Small intestine (tissue), 16 donors: ENCODE data around the gene FAM43A. TPM values are rescaled to one million over a fixed set of nuclear protein-coding genes. Genes with fewer than 3 reads are reported as not detected.

Experiments
- DNase-seq, 2 donors: peaks; one replicate each; pipeline versions ENCODE4 v3.0.0 to v3.0.0-alpha.2; 2013
- FAIRE-seq: peaks from 2 replicates; lab custom pipeline; 2012; peaks lifted over from hg19 to GRCh38; lab: Jason Lieb, UNC
- H3K27ac ChIP-seq, 3 donors: one replicate each; pipeline ENCODE4 v1.5.1; 2013; ENCODE audit warnings: low read length in 2 of 3, mild to moderate bottlenecking in 2 of 3, control low read depth in 1 of 3, inconsistent platforms in 1 of 3, low read depth in 1 of 3, moderate library complexity in 1 of 3
- H3K27me3 ChIP-seq, 3 donors: one replicate each; pipeline ENCODE4 v1.6.1; 2013; ENCODE audit warnings: low read length in 3 of 3, inconsistent platforms in 1 of 3; ENCODE audit not compliant: control insufficient read depth in 3 of 3, insufficient read depth in 3 of 3
- H3K36me3 ChIP-seq, 3 donors: one replicate each; pipeline ENCODE4 v1.6.1; 2013; ENCODE audit warnings: low read length in 3 of 3, inconsistent platforms in 1 of 3, low read depth in 1 of 3, mild to moderate bottlenecking in 1 of 3, moderate library complexity in 1 of 3; ENCODE audit not compliant: control insufficient read depth in 3 of 3, insufficient read depth in 2 of 3
- H3K4me1 ChIP-seq, 3 donors: one replicate each; pipeline ENCODE4 v1.6.1; 2013; ENCODE audit warnings: low read length in 2 of 3, inconsistent platforms in 1 of 3, low read depth in 1 of 3, mild to moderate bottlenecking in 1 of 3, moderate library complexity in 1 of 3; ENCODE audit not compliant: control insufficient read depth in 3 of 3, insufficient read depth in 2 of 3
- H3K4me3 ChIP-seq, 3 donors: one replicate each; pipeline ENCODE4 v1.5.1; 2013; ENCODE audit warnings: low read length in 3 of 3, control low read depth in 1 of 3, inconsistent platforms in 1 of 3, low read depth in 1 of 3, mild to moderate bottlenecking in 1 of 3, moderate library complexity in 1 of 3
- H3K9me3 ChIP-seq, 2 donors: one replicate each; pipeline ENCODE4 v1.6.1; 2013; ENCODE audit warnings: low read depth in 1 of 2, low read length in 1 of 2; ENCODE audit not compliant: control insufficient read depth in 2 of 2, insufficient read depth in 1 of 2
- WGBS, 3 donors: extraction: QIAGEN DNeasy Blood & Tissue Kit; methylation state at CpG; one replicate each; pipeline ENCODE4 v1.1.7; 2013; 5-methylcytosine and 5-hydroxymethylcytosine counted together
- long read RNA-seq, 10 donors: transcript quantifications; one replicate each; lab custom pipeline, GENCODE V29; 2026
- polyA plus RNA-seq, 4 donors: library from polyadenylated mRNA; stranded (reverse) in 3 of 4; unstranded in 1 of 4; fragments of 200-250 nt in 3 of 4; fragments of 120-200 nt in 1 of 4; gene quantifications; one replicate each; pipeline versions ENCODE4 v1.2.1 to v1.2.3, GENCODE V29; 2013
- donor health status: healthy with polysubstance abuse.
- donor health status: control.
- donor health status: control.
- donor health status: Bipolar disorder and iron deficiency.
- donor health status: healthy.

The FAM43A gene
- 1 to 10 TPM in 3 of 4 donors, under 1 TPM in 1; 0.45 to 9.8 (median 2.1) TPM for polyA plus RNA-seq
- long read RNA-seq, donor 1 = 0 reads
- long read RNA-seq, donor 2, partial matches to known transcripts = 0 of 1 reads
- long read RNA-seq, donor 2, other reads (novel, unspliced or antisense) = 0 of 1 reads
- long read RNA-seq, donor 3, transcript FAM43A-201 (1 exons, 2,494 nt) = major isoform, 9 of 9 reads
- long read RNA-seq, donor 3, partial matches to known transcripts = 0 of 9 reads
- long read RNA-seq, donor 3, other reads (novel, unspliced or antisense) = 0 of 9 reads
- long read RNA-seq, donor 4 = 0 reads
- long read RNA-seq, donor 5 = 0 reads
- long read RNA-seq, donor 6, partial matches to known transcripts = 0 of 4 reads
- long read RNA-seq, donor 6, other reads (novel, unspliced or antisense) = 0 of 4 reads
- long read RNA-seq, donor 7 = 0 reads
- long read RNA-seq, donor 8, partial matches to known transcripts = 0 of 4 reads
- long read RNA-seq, donor 8, other reads (novel, unspliced or antisense) = 0 of 4 reads
- long read RNA-seq, donor 9 = 0 reads
- long read RNA-seq, donor 10, transcript FAM43A-201 (1 exons, 2,494 nt) = major isoform, 8 of 8 reads
- long read RNA-seq, donor 10, partial matches to known transcripts = 0 of 8 reads
- long read RNA-seq, donor 10, other reads (novel, unspliced or antisense) = 0 of 8 reads

- no peaks in the 10 kb centered on the region for H3K36me3 ChIP-seq
- WGBS, 3 donors = 0% methylated on average over 57 to 70 of the region's 70 CpGs
- peaks cover 3 to 44% (median 3%) of the 10 kb centered on the region in 3 donors for H3K4me1 ChIP-seq
- H3K9me3 ChIP-seq = no peaks in the 10 kb centered on the region
- DNase-seq = peak; percentile 62 to 81
- peak within 1 kb of the TSS; percentile 32 to 79 (median 35) for H3K27ac ChIP-seq
- no peak for FAIRE-seq
- peaks cover 0 to 47% (median 4%) of the 10 kb centered on the region in 3 donors for H3K27me3 ChIP-seq
- peak within 1 kb of the TSS; percentile 54 to 62 (median 56) for H3K4me3 ChIP-seq
These were observed at the start of gene FAM43A for GRCh38 chr3:194685718-194686413. FAM43A (plus strand) TSS chr3:194685883; CDS start chr3:194686827, 944 bp downstream.

- Histone ChIP-seq H3K36me3 (peaks cover 0 to 44% (median 0%) of the 10 kb centered on the region in 3 donors), H3K27me3 (no peaks in the 10 kb centered on the region), H3K4me3 (no peak overlapping the region), H3K27ac (no peak overlapping the region), H3K4me1 (no peaks in the 10 kb centered on the region), H3K9me3 (no peaks in the 10 kb centered on the region)
- DNase-seq = peak in 1 of 2 donors; percentile 22
- WGBS, 3 donors = 65 to 73% (median 67%) methylated on average over 3 of the region's 3 CpGs
- no peak for FAIRE-seq
These were observed 48.6 kb upstream of the FAM43A start for GRCh38 chr3:194637066-194637465.

GRCh38 chr3:194637541-194638400 is 47.9 kb upstream of the FAM43A start:
- Histone ChIP-seq H3K9me3 (no peaks in the 10 kb centered on the region), H3K4me1 (no peaks in the 10 kb centered on the region), H3K36me3 (peaks cover under 1 to 46% (median 1%) of the 10 kb centered on the region in 3 donors), H3K27ac (no peak overlapping the region), H3K27me3 (no peaks in the 10 kb centered on the region), H3K4me3 (no peak overlapping the region)
- no peak for DNase-seq
- FAIRE-seq = no peak
- 93 to 95% (median 94%) methylated on average over 22 of the region's 22 CpGs for WGBS, 3 donors

- no peaks in the 10 kb centered on the region for H3K4me1 ChIP-seq
- H3K4me3 ChIP-seq = no peak overlapping the region
- peaks cover 2 to 49% (median 5%) of the 10 kb centered on the region in 3 donors for H3K36me3 ChIP-seq
- no peak overlapping the region for H3K27ac ChIP-seq
- FAIRE-seq (no peak), DNase-seq (no peak)
- no peaks in the 10 kb centered on the region for H3K27me3 ChIP-seq
- WGBS, 3 donors = 93 to 95% (median 94%) methylated on average over 10 of the region's 10 CpGs
- H3K9me3 ChIP-seq = no peaks in the 10 kb centered on the region
These were observed 46.6 kb upstream of the FAM43A start for GRCh38 chr3:194638991-194639605.

GRCh38 chr3:194640829-194641228 is 44.9 kb upstream of the FAM43A start:
- DNase-seq (no peak), FAIRE-seq (no peak)
- Histone ChIP-seq H3K27me3 (no peaks in the 10 kb centered on the region), H3K36me3 (peaks cover 5 to 52% (median 9%) of the 10 kb centered on the region in 3 donors), H3K4me3 (no peak overlapping the region), H3K4me1 (no peaks in the 10 kb centered on the region), H3K27ac (peak overlapping the region in 1 of 3 donors; percentile 11), H3K9me3 (no peaks in the 10 kb centered on the region)
- 69 to 84% (median 74%) methylated on average over 7 of the region's 7 CpGs for WGBS, 3 donors

- peaks cover 5 to 48% (median 14%) of the 10 kb centered on the region in 3 donors for H3K36me3 ChIP-seq
- no peak for FAIRE-seq
- H3K27ac ChIP-seq = no peak overlapping the region
- no peaks in the 10 kb centered on the region for H3K9me3 ChIP-seq
- no peak for DNase-seq
- 84 to 92% (median 91%) methylated on average over 2 of the region's 2 CpGs for WGBS, 3 donors
- no peaks in the 10 kb centered on the region for H3K27me3 ChIP-seq
- no peaks in the 10 kb centered on the region for H3K4me1 ChIP-seq
- no peak overlapping the region for H3K4me3 ChIP-seq
These were observed 42.9 kb upstream of the FAM43A start for GRCh38 chr3:194642769-194643168.

- no peak for DNase-seq
- FAIRE-seq = no peak
- Histone ChIP-seq H3K4me3 (no peak overlapping the region), H3K27ac (no peak overlapping the region), H3K36me3 (peaks cover 9 to 42% (median 38%) of the 10 kb centered on the region in 3 donors), H3K9me3 (no peaks in the 10 kb centered on the region), H3K4me1 (no peaks in the 10 kb centered on the region), H3K27me3 (no peaks in the 10 kb centered on the region)
- 81 to 89% (median 85%) methylated on average over 3 of the region's 3 CpGs for WGBS, 3 donors
These were observed 37.9 kb upstream of the FAM43A start for GRCh38 chr3:194647747-194648146.
